GM19455 (cell line): ENCODE measurements around the gene VARS1.
"Not testable (repeated sequence)": the region's sequence is repeated elsewhere in the genome, so short reads cannot be mapped to it uniquely, and the experiment has no call there.

Experiments
- ATAC-seq: cut with Tn5 transposase; IDR thresholded peaks from one replicate; pipeline ENCODE4 v1.9.1; 2021; ENCODE audit not compliant: unreplicated experiment

Gene VARS1

DNA sequence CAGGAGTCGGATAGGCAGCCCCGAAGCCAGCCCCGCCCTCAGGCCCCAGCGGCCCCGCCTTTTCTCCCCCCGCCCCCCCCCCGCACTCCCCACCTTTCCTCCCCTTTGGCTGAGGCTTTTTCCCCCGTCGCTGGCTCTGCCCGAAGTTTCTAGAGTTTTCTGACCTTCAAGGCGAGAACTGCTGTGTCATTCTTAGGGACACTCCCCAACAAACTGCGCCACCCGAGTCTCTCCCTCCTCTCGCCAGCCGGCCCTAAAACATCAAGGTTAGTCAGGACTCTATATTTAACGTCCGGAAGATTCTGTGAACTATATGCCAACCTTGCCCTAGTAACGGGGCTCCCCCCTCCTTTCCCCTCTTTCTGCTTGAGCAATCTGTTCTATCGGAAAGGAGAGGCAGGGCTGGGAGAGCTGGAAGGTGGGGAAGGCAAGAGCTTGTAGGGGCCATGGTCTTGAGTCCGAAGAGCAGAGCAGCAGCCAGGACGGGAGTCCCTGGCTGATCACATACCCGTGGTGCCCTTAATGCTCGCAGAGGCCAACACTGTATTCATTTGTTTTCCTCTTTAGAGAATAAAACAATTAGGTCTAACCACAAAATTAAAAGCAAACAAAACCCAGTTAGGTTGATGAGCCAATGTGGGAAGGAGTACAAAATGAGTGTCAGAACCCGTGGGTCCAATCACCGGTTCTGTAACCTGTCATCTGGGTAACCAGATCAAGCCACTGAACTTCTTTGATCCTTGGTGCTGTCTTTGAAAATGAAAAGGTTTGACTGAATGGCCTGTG, 26.7 kb upstream of the VARS1 start:
- peak; percentile 31 for ATAC-seq

DNA sequence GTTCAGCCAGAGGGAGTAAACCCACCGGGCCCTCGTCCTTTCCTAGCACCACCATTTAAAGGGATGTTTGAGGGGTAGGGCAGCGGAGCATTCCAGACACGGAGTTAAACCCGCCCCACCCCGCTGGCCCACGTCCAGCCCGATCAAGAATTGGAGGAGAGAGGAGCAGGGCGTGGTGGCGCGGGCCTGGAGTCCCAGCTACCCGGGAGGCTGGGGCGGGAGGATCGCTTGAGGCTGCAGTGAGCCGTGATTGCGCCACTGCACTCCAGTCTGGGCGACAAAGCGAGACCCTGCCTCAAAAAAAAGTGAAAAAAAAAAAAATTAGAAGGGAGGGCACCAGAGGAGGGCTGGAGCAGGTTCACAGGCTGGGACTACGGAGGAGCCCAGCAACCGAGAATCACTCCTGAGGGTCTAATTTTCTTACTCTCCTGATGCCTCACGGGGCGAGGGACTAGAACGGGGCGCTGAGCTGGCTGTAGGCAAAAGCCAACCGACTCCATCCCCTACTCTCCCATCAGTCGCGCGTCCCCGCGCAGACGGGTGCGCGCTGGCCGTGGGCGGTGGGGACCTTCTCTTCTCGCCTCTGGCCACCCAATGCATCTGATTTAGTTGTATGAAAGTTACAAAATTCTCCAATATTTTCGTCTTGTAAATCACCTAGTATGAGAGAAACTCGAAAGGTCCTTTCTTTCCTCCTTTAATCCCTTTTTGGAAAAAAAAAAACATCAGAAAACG, 25.9 kb upstream of the VARS1 start:
- ATAC-seq = peak; percentile 57

DNA sequence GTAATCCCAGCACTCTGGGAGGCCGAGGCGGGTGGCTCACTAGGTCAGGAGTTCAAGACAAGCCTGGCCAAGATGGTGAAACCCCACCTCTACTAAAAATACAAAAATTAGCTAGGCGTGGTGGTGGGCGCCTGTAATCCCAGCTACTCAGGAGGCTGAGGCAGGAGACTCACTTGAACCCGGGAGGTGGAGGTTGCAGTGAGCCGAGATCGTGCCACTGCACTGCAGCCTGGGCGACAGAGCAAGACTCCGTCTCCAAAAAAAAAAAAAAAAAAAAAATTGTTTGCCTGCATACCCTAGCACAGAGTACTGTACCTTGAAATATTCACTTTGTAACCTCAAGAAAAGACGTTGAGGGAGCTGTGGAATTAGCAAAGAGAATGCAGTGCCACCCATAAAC, 24.8 kb upstream of the VARS1 start:
- not testable (repeated sequence) for ATAC-seq

DNA sequence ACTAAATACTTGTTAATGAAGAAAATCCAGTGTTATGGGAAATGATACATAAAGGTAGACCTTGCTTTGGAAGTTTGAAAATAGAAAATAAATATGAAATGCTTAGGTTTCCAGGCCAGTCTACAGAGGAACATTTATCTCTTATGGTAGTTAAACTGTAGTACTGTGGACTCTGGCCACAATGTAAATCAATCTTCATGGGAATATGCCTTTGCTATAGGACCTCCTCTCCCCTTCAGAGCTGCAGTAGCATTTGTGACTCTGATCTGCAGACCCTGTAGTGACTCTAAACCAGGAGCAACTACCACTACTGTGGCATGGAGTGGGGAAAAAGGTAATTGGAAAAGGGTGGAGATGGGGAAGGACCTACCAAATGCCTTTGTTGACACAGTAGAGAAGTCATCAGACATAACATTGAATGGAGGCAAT, 24.3 kb upstream of the VARS1 start:
- no peak for ATAC-seq

DNA sequence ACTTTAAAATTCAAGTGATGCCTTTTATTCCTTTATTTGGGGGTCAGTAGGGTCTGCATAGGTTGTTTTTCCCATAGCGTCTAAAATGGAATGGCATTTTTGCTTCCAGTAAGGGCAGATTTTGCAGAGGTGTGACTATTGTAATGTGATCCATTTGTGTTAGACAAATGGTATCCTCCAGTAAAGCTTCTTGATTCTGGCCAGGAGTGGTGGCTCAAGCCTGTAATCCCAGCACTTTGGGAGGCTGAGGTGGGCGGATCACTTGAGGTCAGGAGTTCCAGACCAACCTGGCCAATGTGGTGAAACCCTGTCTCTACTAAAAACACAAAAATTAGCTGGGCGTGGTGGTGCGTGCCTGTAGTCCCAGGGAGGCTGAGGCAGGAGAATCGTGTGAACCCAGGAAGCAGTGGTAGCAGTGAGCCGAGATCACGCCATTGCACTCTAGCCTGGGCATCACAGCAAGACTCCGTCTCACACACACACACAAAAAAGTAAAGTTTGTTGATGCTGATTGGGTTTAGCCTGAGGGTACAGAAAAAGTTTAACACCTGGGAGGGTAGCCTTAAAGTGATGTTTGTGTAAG, 22.5 kb upstream of the VARS1 start:
- ATAC-seq = not testable (repeated sequence)

DNA sequence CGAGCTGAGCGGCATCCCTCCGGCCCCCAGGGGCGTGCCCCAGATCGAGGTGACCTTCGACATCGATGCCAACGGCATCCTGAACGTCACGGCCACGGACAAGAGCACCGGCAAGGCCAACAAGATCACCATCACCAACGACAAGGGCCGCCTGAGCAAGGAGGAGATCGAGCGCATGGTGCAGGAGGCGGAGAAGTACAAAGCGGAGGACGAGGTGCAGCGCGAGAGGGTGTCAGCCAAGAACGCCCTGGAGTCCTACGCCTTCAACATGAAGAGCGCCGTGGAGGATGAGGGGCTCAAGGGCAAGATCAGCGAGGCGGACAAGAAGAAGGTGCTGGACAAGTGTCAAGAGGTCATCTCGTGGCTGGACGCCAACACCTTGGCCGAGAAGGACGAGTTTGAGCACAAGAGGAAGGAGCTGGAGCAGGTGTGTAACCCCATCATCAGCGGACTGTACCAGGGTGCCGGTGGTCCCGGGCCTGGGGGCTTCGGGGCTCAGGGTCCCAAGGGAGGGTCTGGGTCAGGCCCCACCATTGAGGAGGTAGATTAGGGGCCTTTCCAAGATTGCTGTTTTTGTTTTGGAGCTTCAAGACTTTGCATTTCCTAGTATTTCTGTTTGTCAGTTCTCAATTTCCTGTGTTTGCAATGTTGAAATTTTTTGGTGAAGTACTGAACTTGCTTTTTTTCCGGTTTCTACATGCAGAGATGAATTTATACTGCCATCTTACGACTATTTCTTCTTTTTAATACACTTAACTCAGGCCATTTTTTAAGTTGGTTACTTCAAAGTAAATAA, 21.8 kb upstream of the VARS1 start:
- not testable (repeated sequence) for ATAC-seq

DNA sequence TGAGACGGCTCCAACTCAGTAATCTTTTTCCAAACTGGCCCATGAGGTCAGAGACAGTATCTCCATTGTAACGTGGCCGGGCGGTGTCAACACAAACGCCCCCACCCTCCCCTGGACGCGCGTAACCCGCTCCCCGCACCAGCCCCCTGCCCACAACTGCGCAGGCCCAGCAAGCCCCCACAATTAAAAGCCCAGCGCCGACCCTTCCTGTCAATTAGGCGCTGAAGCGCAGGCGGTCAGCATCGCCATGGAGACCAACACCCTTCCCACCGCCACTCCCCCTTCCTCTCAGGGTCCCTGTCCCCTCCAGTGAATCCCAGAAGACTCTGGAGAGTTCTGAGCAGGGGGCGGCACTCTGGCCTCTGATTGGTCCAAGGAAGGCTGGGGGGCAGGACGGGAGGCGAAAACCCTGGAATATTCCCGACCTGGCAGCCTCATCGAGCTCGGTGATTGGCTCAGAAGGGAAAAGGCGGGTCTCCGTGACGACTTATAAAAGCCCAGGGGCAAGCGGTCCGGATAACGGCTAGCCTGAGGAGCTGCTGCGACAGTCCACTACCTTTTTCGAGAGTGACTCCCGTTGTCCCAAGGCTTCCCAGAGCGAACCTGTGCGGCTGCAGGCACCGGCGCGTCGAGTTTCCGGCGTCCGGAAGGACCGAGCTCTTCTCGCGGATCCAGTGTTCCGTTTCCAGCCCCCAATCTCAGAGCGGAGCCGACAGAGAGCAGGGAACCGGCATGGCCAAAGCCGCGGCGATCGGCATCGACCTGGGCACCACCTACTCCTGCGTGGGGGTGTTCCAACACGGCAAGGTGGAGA, 19.7 kb upstream of the VARS1 start, which contains the start of the genes HSPA1A and HSPA1L:
TSS of gene HSPA1A (plus strand) at position 519 of the 814 bp plus-strand sequence. CDS start at position 733, 214 bp downstream.
TSS of gene HSPA1L (minus strand) at position 259 of the 814 bp plus-strand sequence. CDS start 3,311 bp downstream, outside the sequence.
- no peak for ATAC-seq

DNA sequence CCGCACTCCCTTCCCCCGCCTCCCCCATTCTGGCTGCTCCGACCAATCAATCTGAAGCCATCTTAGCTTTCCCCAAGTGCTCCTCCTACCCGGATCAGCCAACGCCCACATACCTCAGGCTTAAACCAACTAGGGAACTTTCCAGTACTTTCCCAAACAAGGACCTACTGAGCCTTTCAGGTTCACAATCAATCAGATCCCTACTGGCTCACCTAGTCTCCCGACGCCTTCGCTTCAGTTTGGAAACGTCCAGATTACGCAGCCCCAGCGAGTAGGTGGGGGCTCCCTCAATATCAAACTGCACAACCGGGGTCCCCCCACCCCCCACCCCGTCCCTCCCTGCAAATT, 19.1 kb upstream of the VARS1 start:
- no peak for ATAC-seq

DNA sequence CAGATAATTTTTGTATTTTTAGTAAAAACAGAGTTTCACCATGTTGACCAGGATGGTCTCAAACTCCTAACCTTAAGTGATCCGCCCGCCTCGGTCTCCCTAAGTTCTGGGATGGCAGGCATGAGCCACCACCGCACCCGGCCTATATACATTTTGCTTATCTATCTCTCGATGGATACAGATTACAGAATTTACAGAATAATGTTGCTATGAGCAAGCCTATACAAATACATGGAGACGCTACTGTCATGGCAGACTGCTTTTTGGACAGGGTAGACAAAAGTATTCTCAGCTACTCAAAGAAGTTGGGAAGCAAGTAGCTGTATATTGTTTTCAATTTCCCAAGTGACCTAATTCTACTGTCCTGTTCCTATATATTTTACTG, 17.9 kb upstream of the VARS1 start:
- ATAC-seq = no peak

DNA sequence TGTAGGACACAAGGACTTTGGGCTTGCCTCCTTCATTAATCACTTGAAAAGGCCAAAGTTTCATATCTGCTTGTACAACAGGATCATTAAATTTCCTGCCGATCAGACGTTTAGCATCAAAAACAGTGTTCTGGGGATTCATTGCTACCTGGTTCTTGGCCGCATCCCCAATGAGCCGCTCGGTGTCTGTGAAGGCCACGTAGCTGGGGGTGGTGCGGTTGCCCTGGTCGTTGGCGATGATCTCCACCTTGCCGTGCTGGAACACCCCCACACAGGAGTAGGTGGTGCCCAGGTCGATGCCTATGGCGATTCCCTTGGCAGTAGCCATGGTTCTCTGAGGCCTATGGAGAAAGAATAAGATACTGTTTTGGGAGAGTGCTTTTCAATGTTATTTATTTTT, 16.1 kb upstream of the VARS1 start:
- no peak for ATAC-seq

DNA sequence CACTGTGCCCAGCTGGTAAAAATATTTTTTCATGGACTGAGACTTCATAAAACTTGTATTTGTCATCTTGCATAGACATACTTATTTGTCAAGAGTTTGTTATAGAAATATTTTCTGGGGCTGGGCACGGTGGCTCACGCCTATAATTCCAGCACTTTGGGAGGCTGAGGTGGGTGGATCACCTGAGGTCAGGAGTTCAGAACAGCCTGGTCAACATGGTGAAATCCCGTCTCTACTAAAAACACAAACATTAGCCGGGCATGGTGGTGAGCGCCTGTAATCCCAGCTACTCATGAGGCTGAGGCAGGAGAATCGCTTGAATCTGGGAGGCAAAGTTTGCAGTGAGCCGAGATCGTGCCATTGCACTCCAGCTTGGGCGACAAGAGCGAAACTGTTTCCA, 13.0 kb upstream of the VARS1 start:
- not testable (repeated sequence) for ATAC-seq

DNA sequence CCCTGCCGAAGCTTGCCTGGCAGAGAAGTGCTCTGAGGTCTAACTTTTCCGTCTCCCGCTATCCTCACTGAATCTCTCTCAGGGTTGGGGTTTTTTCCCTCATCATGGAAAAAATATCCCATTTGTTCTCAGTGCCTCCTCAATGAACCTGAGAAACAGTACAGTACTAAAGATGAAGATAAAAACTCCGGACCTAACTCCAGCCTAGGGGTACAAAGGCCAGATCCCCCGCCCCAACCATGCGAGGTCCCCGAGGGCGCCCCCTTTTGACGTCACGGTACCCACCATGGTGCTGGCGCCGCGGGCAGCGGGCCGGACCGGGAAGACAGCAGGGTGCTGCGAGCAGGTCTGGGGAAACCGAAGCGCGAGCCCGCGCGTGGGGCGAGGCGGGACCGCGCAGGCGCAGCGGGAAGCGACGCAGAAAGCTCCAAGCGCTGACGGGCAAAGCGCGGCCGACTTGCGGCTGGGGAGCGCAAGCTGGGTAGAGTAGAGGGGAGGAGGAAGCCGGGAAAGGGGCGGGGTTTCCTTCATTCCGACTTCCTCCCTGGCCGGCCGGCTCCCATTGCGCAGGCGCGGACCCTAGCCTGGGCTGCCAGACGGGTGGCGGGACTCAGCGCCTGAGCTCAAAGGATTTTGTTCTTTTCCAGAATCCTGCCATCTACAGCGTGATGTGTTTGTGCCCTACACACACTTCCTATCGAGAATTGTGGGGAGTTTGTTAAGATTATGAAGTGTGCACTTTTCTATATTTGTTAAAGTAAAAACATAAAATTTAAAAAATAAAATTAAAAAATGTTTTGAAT, 11.1 kb upstream of the VARS1 start, which contains the start of gene LSM2:
TSS of gene LSM2 (minus strand) at position 497 of the 803 bp plus-strand sequence. CDS start at position 288, 209 bp downstream.
- peak; percentile 77 for ATAC-seq

DNA sequence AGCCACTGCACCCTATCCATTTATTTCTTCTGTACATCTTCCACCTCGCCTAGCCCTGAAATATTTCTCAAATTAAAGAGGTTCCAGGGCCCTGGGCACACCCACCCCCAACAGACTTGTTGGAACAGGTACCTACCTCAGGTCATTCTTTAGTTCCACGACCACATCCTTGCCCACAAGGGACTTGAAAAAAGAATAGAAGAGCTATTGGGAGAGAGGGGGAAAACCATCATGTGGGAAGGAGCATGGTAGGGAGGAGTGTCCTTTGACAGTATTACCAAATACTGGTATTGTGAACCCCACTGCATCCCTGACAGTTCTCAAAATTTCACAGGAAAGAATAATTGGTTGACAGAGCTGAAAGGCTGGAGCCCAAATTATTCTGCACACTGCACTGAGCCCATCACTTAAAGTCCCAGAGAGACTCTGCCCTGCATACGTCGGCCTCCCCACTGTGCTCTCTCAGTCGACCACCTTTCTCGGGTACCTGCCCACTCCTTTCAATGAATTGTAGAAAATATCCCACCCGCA, 10.5 kb upstream of the VARS1 start:
- ATAC-seq = no peak

DNA sequence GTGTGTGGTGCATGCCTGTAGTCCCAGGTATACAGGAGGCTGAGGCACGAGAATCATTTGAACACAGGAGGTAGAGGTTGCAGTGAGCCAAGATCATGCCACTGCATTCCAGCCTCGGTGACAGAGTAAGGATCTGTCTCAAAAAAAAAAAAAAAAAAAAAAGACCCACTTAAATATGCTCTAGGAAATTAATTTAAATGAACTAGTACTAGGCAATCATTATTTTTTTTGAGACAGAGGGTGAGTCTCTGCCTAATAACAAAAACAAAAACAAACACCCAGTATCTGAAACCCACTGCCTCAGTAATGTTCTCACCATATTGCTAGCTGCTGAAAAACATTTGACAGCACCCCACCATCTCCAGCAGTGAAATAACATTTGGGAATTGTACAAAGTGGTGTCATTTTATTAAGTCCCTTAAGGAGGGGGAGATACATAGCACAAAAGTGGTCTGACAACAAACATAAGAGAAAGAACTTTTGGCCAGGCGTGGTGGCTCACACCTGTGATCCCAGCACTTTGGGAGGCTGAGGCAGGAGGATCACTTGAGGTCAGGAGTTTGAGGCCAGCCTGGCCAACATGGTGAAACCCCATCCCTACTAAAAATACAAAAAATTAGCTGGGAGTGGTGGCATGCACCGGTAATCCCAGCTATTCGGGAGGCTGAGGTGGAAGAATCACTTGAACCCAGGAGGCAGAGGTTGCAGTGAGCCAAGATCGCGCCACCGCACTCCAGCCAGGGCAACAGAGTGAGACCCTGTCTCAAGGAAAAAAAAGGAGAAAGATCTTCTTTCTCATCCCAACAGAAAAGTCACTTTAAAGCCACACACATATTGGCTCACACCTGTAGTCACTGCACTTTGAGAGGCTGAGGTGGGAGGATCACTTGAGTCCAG, 5.7 kb upstream of the VARS1 start:
- ATAC-seq = not testable (repeated sequence)

DNA sequence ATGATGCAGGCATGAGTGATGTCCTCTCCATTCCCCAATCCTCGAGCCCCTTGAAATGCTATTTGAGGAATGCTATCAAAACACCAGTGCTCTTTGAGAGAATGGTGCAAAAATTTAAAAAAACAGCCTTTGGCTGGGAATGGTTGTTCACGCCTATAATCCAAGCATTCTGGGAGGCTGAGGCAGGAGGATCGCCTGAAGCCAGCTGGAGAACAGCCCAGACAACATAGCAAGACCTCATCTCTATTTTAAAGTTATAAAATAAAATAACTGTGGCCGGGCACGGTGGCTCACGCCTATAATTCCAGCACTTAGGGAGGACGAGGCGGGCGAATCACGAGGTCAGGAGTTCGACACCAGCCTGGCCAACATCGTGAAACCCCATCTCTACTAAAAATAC, 4.2 kb upstream of the VARS1 start:
- ATAC-seq = no peak

DNA sequence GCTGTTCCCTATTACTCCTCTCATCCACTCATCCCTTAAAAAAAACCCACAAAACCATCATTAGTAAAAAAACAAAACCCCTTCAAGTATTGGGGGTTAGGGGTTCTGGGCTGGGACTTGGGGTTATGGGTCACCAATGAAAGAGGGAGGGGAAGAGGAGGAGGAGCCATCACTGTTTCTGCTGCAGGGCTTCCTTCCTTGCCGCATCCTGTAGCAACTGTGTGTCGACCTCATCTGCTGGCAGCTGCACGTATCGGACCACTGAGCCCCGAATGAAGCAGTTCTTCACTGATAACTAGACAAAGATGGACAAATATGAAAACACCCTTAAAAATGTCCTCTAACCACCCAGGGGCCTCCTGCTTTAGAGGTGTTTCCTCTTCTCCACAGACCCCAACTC, 2.0 kb upstream of the VARS1 start:
- no peak for ATAC-seq

DNA sequence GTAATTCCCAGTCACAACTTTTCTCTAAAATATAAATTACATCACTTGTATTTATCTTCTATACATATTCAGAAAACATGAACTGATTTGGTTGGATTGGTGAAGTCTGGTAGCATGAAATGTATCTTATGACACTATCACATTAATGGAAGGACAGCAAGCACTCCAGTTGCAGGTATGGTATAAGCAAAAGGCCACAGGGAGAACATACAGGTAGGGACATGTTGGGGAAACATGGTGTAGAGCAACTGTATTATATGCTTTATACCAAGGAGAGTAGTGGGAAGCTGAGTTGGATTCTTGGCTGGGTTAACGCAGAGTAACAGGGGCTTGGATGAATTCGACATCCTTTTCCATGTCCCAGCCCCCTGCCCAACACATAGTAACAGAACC, 1.4 kb upstream of the VARS1 start:
- ATAC-seq = no peak
